ENCODE measurements around the gene HCN2. TPM values are rescaled to one million over a fixed set of nuclear protein-coding genes. Genes with fewer than 3 reads are reported as not detected.

The HCN2 gene
- polyA plus RNA-seq, 1 of the 3 experiments (the other 2 are of a cell fraction) = 5.6 TPM

- Histone ChIP-seq H3K9ac (no peak overlapping the region), H3K9me3 (no peaks in the 10 kb centered on the region), H2AFZ (ENCODE audit: low read depth) (no peak overlapping the region), H3K79me2 (ENCODE audit: insufficient read depth) (peaks cover 47% of the 10 kb centered on the region), H4K20me1 (ENCODE audit: insufficient read depth) (peaks cover 45% of the 10 kb centered on the region), H3K36me3 (replicated peaks in 1 of 2; ENCODE audit: control insufficient read depth in 1 of 2, insufficient read depth in 2 of 2, low read length in 1 of 2) (peaks cover 0 to 47% of the 10 kb centered on the region in 2 experiments), H3K27me3 (ENCODE audit: insufficient read depth) (no peaks in the 10 kb centered on the region), H3F3A (replicated peaks; ENCODE audit: insufficient read depth) (no peaks in the 10 kb centered on the region), H3K27ac (ENCODE audit: low read depth in 2 of 2, low read length in 1 of 2) (no peak overlapping the region), H3K4me2 (no peak overlapping the region), H3K4me3 (ENCODE audit: low read depth in 2 of 2, low read length in 1 of 2) (no peak overlapping the region), H3K4me1 (ENCODE audit: control insufficient read depth in 1 of 2, insufficient read depth in 2 of 2, low read depth in 1 of 2, low read length in 1 of 2) (no peaks in the 10 kb centered on the region), H3K9me2 (no peaks in the 10 kb centered on the region)
- CTCF ChIA-PET = no interaction called here
- TF ChIP-seq MEF2A (IDR thresholded peaks at IDR 0.05; ENCODE audit: borderline replicate concordance, low read depth) (no peak), SIN3A (IDR thresholded peaks at IDR 0.05; ENCODE audit: borderline replicate concordance, low read depth, low read length) (no peak), NFIC (IDR thresholded peaks at IDR 0.05; ENCODE audit: borderline replicate concordance) (no peak), CHD2 (IDR thresholded peaks at IDR 0.05; ENCODE audit: low read length, partially characterized antibody) (no peak), FOSL2 (IDR thresholded peaks at IDR 0.05; ENCODE audit: borderline replicate concordance, low read depth) (no peak), RCOR1 (IDR thresholded peaks at IDR 0.05; ENCODE audit: low read length) (no peak), TAF1 (IDR thresholded peaks at IDR 0.05; ENCODE audit: borderline replicate concordance, low read depth, low read length) (no peak), RAD21 (IDR thresholded peaks at IDR 0.05; ENCODE audit: low read length) (no peak), RXRA (IDR thresholded peaks at IDR 0.05; ENCODE audit: borderline replicate concordance, low read depth) (no peak), IRF3 (IDR thresholded peaks at IDR 0.05; ENCODE audit: low read depth, low read length) (no peak), RFX5 (IDR thresholded peaks at IDR 0.05; ENCODE audit: low read length) (no peak), GATA2 (CRISPR knock-in tag; IDR thresholded peaks at IDR 0.05) (no peak), SMC3 (IDR thresholded peaks at IDR 0.05; ENCODE audit: low read depth, low read length) (no peak), YY1 (IDR thresholded peaks at IDR 0.05; ENCODE audit: low read depth) (no peak), EZH2phosphoT487 (IDR thresholded peaks at IDR 0.05; ENCODE audit: borderline replicate concordance, low read depth) (no peak), ELF1 (IDR thresholded peaks at IDR 0.05) (no peak), POLR2AphosphoS5 (IDR thresholded peaks at IDR 0.05; ENCODE audit: low read depth, low read length) (no peak), MXI1 (IDR thresholded peaks at IDR 0.05; ENCODE audit: low read depth, low read length) (no peak), GABPA (IDR thresholded peaks at IDR 0.05; ENCODE audit: low read depth) (no peak)
- 97% methylated on average over 41 of the region's 58 CpGs for WGBS (ENCODE audit: low lambda C conversion rate)
- DNase-seq = no peak
- POLR2A ChIA-PET = no interaction called here
These were observed 61.6 kb downstream of the HCN2 start for GRCh38 chr19:651114-651818.

GRCh38 chr19:651991-652390 lies 62.3 kb downstream of the HCN2 start:
- Histone ChIP-seq H3K4me1 (ENCODE audit: control insufficient read depth in 1 of 2, insufficient read depth in 2 of 2, low read depth in 1 of 2, low read length in 1 of 2) (no peaks in the 10 kb centered on the region), H3K4me3 (ENCODE audit: low read depth in 2 of 2, low read length in 1 of 2) (no peak overlapping the region), H3K4me2 (no peak overlapping the region), H3K9me2 (no peaks in the 10 kb centered on the region), H4K20me1 (ENCODE audit: insufficient read depth) (peaks cover 52% of the 10 kb centered on the region), H3K27me3 (ENCODE audit: insufficient read depth) (no peaks in the 10 kb centered on the region), H3K9me3 (no peaks in the 10 kb centered on the region), H3K27ac (ENCODE audit: low read depth in 2 of 2, low read length in 1 of 2) (no peak overlapping the region), H3K9ac (no peak overlapping the region), H3K36me3 (replicated peaks in 1 of 2; ENCODE audit: control insufficient read depth in 1 of 2, insufficient read depth in 2 of 2, low read length in 1 of 2) (peaks cover 0 to 40% of the 10 kb centered on the region in 2 experiments), H3K79me2 (ENCODE audit: insufficient read depth) (peaks cover 55% of the 10 kb centered on the region), H3F3A (replicated peaks; ENCODE audit: insufficient read depth) (no peaks in the 10 kb centered on the region), H2AFZ (ENCODE audit: low read depth) (no peak overlapping the region)
- ChIA-PET POLR2A (no interaction called here), CTCF (no interaction called here)
- no peak for DNase-seq
- WGBS (ENCODE audit: low lambda C conversion rate) = 92% methylated on average over 24 of the region's 24 CpGs
- TF ChIP-seq MXI1 (IDR thresholded peaks at IDR 0.05; ENCODE audit: low read depth, low read length) = no peak
- TF ChIP-seq JUND (IDR thresholded peaks at IDR 0.05) = no peak
- no peak for TF ChIP-seq POLR2AphosphoS5 (IDR thresholded peaks at IDR 0.05; ENCODE audit: low read depth, low read length)
- TF ChIP-seq CTCF (IDR thresholded peaks at IDR 0.05) = no peak
